Measurements from ENCODE around the gene NAA35.
"Not testable (repeated sequence)": the region's sequence is repeated elsewhere in the genome, so short reads cannot be mapped to it uniquely, and the experiment has no call there.

The NAA35 gene

DNA sequence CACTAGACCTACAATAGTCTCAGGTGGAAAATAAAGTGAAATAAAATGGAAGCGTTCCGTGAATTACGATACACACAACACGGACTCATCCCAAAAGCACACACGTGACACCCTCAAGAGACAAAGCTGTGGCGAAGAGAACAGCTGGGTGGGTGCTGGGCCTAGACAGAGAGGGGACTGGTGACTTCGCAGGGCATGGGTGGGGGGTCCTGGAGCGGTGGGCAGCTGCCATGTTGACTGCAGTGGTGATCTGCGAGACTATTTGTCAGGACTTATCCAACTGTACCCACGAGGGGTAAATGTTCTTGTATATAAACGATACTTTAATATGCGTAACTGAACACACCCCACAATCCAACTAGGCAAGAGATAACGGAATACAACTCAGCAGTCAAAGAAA, 106.4 kb downstream of the NAA35 start:
- Histone ChIP-seq H3K4me3 (no peak overlapping the region), H3K27ac (no peak overlapping the region)
- no peak for DNase-seq (ENCODE audit: low spot score)
- TF ChIP-seq CTCF (IDR thresholded peaks at IDR 0.05): no peak

DNA sequence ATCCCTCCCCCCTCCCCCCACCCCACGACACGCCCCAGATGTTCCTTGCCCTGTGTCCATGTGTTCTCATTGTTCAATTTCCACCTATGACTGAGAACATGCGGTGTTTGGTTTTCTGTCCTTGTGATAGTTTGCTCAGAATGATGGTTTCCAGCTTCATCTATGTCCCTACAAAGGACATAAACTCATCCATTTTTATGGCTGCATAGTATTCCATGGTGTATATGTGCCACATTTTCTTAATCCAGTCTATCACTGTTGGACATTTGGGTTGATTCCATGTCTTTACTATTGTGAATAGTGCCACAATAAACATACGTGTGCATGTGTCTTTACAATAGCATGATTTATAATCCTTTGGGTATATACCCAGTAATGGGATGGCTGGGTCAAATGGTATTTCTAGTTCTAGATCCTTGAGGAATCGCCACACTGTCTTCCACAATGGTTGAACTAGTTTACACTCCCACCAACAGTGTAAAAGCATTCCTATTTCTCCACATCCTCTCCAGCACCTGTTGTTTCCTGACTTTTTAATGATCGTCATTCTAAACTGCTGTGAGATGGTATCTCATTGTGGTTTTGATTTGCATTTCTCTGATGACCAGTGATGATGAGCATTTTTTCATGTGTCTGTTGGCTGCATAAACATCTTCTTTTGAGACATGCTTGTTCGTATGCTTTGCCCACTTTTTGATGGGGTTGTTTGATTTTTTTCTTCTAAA, 107.2 kb downstream of the NAA35 start:
- DNase-seq (ENCODE audit: low spot score); H3K27ac ChIP-seq: not testable (repeated sequence)

GRCh38 chr9:86052556-86053468, 111.9 kb downstream of the NAA35 start:
- no peak for TF ChIP-seq CTCF (IDR thresholded peaks at IDR 0.05)
- Histone ChIP-seq H3K27ac (no peak overlapping the region), H3K4me3 (no peak overlapping the region)
- no peak for DNase-seq (ENCODE audit: low spot score)

More for the DNA sequence above, 107.2 kb downstream of the NAA35 start:
- not testable (repeated sequence) for H3K4me3 ChIP-seq

GRCh38 chr9:86054695-86055094, 113.7 kb downstream of the NAA35 start:
- no peak for DNase-seq (ENCODE audit: low spot score)
- TF ChIP-seq CTCF (IDR thresholded peaks at IDR 0.05): no peak
- no peak overlapping the region for H3K27ac ChIP-seq
- no peak overlapping the region for H3K4me3 ChIP-seq

DNA sequence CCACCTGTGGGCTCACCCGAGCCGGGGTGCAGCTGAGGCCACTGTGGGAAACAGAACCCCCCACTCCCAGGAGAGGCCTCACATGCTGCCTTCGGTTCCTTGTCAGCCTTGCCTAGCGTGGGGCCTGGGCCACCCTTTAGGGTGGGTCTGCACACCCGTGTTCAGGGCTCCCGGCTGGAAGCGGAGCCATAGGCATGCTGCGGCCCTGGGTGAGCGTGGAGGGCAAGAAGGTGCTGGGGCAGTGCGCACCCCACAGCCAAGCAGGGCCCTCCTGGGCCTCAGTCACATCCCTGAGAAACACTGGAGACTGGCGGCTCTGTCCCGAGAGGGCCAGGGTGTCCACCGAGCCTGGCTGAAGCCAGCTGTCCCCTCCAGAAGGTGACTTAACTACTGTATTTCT, 116.5 kb downstream of the NAA35 start:
- DNase-seq (ENCODE audit: low spot score): no peak

DNA sequence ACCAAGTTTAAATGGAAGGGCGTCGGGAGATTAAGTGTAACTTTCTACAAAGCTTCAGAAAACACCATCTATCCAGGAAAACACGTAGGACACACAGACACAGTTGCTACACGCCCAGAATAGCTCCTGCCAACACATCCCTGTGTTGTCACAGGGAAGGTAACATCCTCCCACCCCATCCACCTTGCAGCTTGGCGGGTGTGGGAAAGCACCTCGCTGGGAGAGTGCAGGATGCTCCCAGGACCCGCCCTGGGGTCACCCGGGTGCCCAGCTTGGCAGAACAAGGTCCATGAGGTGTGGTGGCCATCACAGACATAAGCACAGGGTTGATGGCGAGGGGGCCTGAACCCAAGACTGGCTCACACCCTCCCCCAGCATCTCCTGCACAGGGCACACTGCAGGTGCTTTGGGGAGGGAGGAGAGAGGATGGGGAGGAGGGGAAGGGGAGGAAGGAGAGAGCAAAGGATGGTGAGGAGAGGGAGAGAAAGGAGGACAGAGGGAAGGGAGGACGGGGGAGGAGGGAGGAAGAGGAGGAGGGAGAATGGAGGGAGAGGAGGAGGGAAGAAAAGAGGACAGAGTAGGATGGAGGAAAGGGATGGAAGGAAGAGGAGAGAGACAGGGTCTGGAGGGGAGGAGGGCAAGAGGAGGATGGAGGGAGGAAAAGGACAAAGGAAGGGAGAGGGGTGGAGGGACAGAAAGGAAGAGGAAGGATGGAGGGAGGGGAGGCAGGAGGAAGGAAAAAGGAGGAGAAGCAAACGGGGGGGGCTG, 121.2 kb downstream of the NAA35 start:
- no peak for DNase-seq (ENCODE audit: low spot score)
- no peak overlapping the region for H3K27ac ChIP-seq
- TF ChIP-seq CTCF (IDR thresholded peaks at IDR 0.05): no peak
- no peak overlapping the region for H3K4me3 ChIP-seq

More for the DNA sequence above, 116.5 kb downstream of the NAA35 start:
- Histone ChIP-seq H3K4me3 (no peak overlapping the region), H3K27ac (no peak overlapping the region)
- no peak for TF ChIP-seq CTCF (IDR thresholded peaks at IDR 0.05)

Data from coronary artery (tissue), 2 donors.